CD14-positive monocyte (primary cell): Measurements from ENCODE around the gene PGAP6. TPM values are rescaled to one million over a fixed set of nuclear protein-coding genes. Genes with fewer than 3 reads are reported as not detected.
A peak's percentile ranks its signal among the peaks of the same experiment; 100 is the strongest.

ENCODE experiments used
- DNase-seq, 3 donors: peaks; one replicate each; pipeline ENCODE4 v3.0.0-alpha.2; 2011 to 2022
- H2AFZ ChIP-seq: 2 replicates; pipeline ENCODE4 v1.6.0; 2012; ENCODE audit warnings: mild to moderate bottlenecking, low read depth, low read length, inconsistent platforms; ENCODE audit not compliant: insufficient read depth, poor library complexity, severe bottlenecking
- H3K27ac ChIP-seq, 2 donors: 1 replicate in 1 of 2; 2 replicates in 1 of 2; pipeline ENCODE4 v1.5.1; 2012 to 2013; ENCODE audit warnings: low read length in 2 of 2, control low read depth in 1 of 2, inconsistent platforms in 1 of 2, low read depth in 1 of 2, mild to moderate bottlenecking in 1 of 2
- H3K27me3 ChIP-seq, 2 donors: one replicate each; pipeline versions ENCODE4 v1.6.0 to v1.6.1; 2011 to 2013; ENCODE audit warnings: low read length in 2 of 2; ENCODE audit not compliant: control insufficient read depth in 2 of 2, insufficient read depth in 2 of 2
- H3K36me3 ChIP-seq, 2 donors: replicated peaks in 1 of 2; 1 replicate in 1 of 2; 2 replicates in 1 of 2; pipeline versions ENCODE4 v1.5.1 to v1.6.1; 2012 to 2013; ENCODE audit warnings: low read length in 2 of 2, control low read depth in 1 of 2, inconsistent platforms in 1 of 2, mild to moderate bottlenecking in 1 of 2; ENCODE audit not compliant: insufficient read depth in 2 of 2, control insufficient read depth in 1 of 2
- H3K4me1 ChIP-seq, 2 donors: 1 replicate in 1 of 2; 2 replicates in 1 of 2; pipeline versions ENCODE4 v1.5.1 to v1.6.1; 2012 to 2013; ENCODE audit warnings: low read length in 2 of 2, control low read depth in 1 of 2, inconsistent platforms in 1 of 2, mild to moderate bottlenecking in 1 of 2, moderate library complexity in 1 of 2; ENCODE audit not compliant: insufficient read depth in 2 of 2, control insufficient read depth in 1 of 2
- H3K4me2 ChIP-seq: replicated peaks from 2 replicates; pipeline ENCODE3; 2012; ENCODE audit warnings: low read length, moderate library complexity, mild to moderate bottlenecking; ENCODE audit not compliant: poor library complexity, severe bottlenecking; ENCODE audit errors: extremely low read depth
- H3K4me3 ChIP-seq, 3 experiments: fragments of 200-600 bp in 1 of 3; sonication (generic) in 1 of 3; replicated peaks in 1 of 3; 1 replicate in 2 of 3; 2 replicates in 1 of 3; pipeline ENCODE4 v1.5.1; 2011 to 2013; ENCODE audit warnings: low read length in 3 of 3, mild to moderate bottlenecking in 3 of 3, control low read depth in 2 of 3, low read depth in 2 of 3, inconsistent platforms in 1 of 3, moderate library complexity in 1 of 3
- H3K79me2 ChIP-seq: 2 replicates; pipeline ENCODE4 v1.6.0; 2012; ENCODE audit warnings: mild to moderate bottlenecking, control low read depth, inconsistent platforms, low read length, moderate library complexity; ENCODE audit not compliant: insufficient read depth
- H3K9ac ChIP-seq: 2 replicates; pipeline ENCODE4 v1.6.0; 2017; ENCODE audit warnings: low read length, mild to moderate bottlenecking; ENCODE audit not compliant: insufficient read depth, poor library complexity, severe bottlenecking
- H3K9me3 ChIP-seq, 2 donors: replicated peaks in 1 of 2; 1 replicate in 1 of 2; 2 replicates in 1 of 2; pipeline versions ENCODE4 v1.5.1 to v1.6.1; 2012 to 2013; ENCODE audit warnings: low read length in 2 of 2, control low read depth in 1 of 2; ENCODE audit not compliant: control insufficient read depth in 1 of 2, insufficient read depth in 1 of 2
- H4K20me1 ChIP-seq: 2 replicates; pipeline ENCODE4 v1.6.0; 2012; ENCODE audit warnings: mild to moderate bottlenecking, low read length, control low read depth, moderate library complexity; ENCODE audit not compliant: insufficient read depth
- H3K27ac Mint-ChIP-seq, 7 donors: one replicate each; pipeline ENCODE4 v1.8.0; 2020; ENCODE audit warnings: mild to moderate bottlenecking in 7 of 7, mixed read lengths in 7 of 7, moderate library complexity in 6 of 7, inconsistent platforms in 2 of 7
- H3K27me3 Mint-ChIP-seq, 3 donors: one replicate each; pipeline ENCODE4 v1.8.0; 2021 to 2022; ENCODE audit warnings: low read depth in 3 of 3, mild to moderate bottlenecking in 3 of 3, mixed read lengths in 3 of 3, moderate library complexity in 3 of 3, inconsistent platforms in 1 of 3
- H3K36me3 Mint-ChIP-seq, 2 donors: one replicate each; pipeline ENCODE4 v1.8.0; 2020; ENCODE audit warnings: mixed read lengths in 2 of 2, inconsistent platforms in 1 of 2, mild to moderate bottlenecking in 1 of 2
- H3K4me1 Mint-ChIP-seq: one replicate; pipeline ENCODE4 v1.8.0; 2020; ENCODE audit warnings: mild to moderate bottlenecking, mixed read lengths
- H3K4me3 Mint-ChIP-seq, 2 donors: one replicate each; pipeline ENCODE4 v1.8.0; 2020; ENCODE audit warnings: mild to moderate bottlenecking in 2 of 2, mixed read lengths in 2 of 2, moderate library complexity in 1 of 2
- H3K9me3 Mint-ChIP-seq, 7 donors: one replicate each; pipeline ENCODE4 v1.8.0; 2020 to 2022; ENCODE audit warnings: mixed read lengths in 7 of 7, mild to moderate bottlenecking in 6 of 7, moderate library complexity in 6 of 7, inconsistent platforms in 2 of 7
- WGBS: methylation state at CpG from one replicate; pipeline ENCODE4 v1.1.5; 2013; ENCODE audit warnings: missing lambda C conversion rate; ENCODE audit not compliant: insufficient coverage; 5-methylcytosine and 5-hydroxymethylcytosine counted together
- intact Hi-C, 2 donors: fragments of 100-400 bp; cut with micrococcal nuclease; formaldehyde crosslinking; loops; one replicate each; pipeline versions ENCODE4 v1.15.0 to v1.15.1; 2023
- polyA plus RNA-seq, 3 donors: library from polyadenylated mRNA; depleted of rRNA in 1 of 3; unstranded in 2 of 3; stranded (reverse) in 1 of 3; fragments of 300-500 nt in 2 of 3; fragments of >200 nt in 1 of 3; fragmentation: Illumina TruSeq in 2 of 3; gene quantifications; 1 replicate in 2 of 3; 2 replicates in 1 of 3; pipeline ENCODE4 v1.2.3, GENCODE V29; 2012 to 2021
- TF ChIP-seq, protein P1 (sequence below): fragments of 200-600 bp; IDR thresholded peaks from one replicate; pipeline ENCODE4 v1.8.0; 2022; ENCODE audit warnings: antibody characterized with exemption, mild to moderate bottlenecking

Gene PGAP6
- polyA plus RNA-seq, 3 donors = 18.2 to 137 (median 39.8) TPM

DNA sequence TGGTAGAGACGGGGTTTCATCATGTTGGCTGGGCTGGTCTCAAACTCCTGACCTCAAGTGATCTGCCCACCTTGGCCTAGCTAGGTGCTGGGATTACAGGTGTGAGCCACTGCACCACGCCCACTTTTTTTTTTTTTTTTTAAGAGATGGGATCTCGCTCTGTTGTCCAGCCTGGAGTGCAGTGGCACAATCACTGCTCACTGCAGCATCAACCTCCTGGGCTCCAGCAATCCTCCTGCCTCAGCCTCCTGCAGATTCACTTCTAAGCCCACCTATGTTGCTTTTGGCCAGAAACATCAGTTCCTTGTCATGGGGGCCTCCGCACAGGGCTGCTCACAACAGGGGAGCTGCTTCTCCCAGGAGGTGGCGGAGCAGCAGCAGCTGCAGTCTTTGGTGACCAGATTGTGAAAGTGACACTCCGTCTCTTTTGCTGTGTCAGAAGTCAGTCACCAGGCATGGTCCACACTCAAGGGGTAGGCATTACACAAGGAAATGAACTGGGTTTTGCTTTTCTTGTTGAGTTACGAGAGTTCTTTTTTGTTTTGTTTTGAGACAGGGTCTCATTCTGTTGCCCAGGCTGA is 10.8 kb upstream of the PGAP6 start:
- intact Hi-C loops = no loop called here
- Histone ChIP-seq H2AFZ (peak overlapping the region; percentile 46), H3K4me2 (no peak overlapping the region), H3K9ac (no peak overlapping the region), H3K4me1 (peaks cover 16 to 17% of the 10 kb centered on the region in 2 donors), H3K9me3 (peaks cover 0 to 3% of the 10 kb centered on the region in 2 donors), H3K27me3 (no peaks in the 10 kb centered on the region), H3K4me3 (no peak overlapping the region), H3K27ac (peak overlapping the region in 1 of 2 donors; percentile 7), H3K79me2 (no peaks in the 10 kb centered on the region), H4K20me1 (no peaks in the 10 kb centered on the region), H3K36me3 (no peaks in the 10 kb centered on the region)
- Mint-ChIP-seq H3K27me3 (peaks cover 3 to 6% (median 4%) of the 10 kb centered on the region in 3 donors), H3K27ac (peak overlapping the region; percentile 40 to 84 (median 71)), H3K9me3 (peaks cover 0 to 9% (median 4%) of the 10 kb centered on the region in 7 donors), H3K4me1 (peaks cover 15% of the 10 kb centered on the region), H3K36me3 (peaks cover 0 to 2% of the 10 kb centered on the region in 2 donors), H3K4me3 (peak overlapping the region in 1 of 2 donors; percentile 41)
- DNase-seq = peak; percentile 27 to 76 (median 61)
- WGBS = 31% methylated on average over 4 of the region's 7 CpGs
- TF ChIP-seq, protein P1, sequence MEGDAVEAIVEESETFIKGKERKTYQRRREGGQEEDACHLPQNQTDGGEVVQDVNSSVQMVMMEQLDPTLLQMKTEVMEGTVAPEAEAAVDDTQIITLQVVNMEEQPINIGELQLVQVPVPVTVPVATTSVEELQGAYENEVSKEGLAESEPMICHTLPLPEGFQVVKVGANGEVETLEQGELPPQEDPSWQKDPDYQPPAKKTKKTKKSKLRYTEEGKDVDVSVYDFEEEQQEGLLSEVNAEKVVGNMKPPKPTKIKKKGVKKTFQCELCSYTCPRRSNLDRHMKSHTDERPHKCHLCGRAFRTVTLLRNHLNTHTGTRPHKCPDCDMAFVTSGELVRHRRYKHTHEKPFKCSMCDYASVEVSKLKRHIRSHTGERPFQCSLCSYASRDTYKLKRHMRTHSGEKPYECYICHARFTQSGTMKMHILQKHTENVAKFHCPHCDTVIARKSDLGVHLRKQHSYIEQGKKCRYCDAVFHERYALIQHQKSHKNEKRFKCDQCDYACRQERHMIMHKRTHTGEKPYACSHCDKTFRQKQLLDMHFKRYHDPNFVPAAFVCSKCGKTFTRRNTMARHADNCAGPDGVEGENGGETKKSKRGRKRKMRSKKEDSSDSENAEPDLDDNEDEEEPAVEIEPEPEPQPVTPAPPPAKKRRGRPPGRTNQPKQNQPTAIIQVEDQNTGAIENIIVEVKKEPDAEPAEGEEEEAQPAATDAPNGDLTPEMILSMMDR = peak; percentile 27

GRCh38 chr16:391885-392335 is 10.1 kb upstream of the PGAP6 start:
- Histone ChIP-seq H3K4me1 (peaks cover 16 to 17% of the 10 kb centered on the region in 2 donors), H3K9ac (no peak overlapping the region), H3K9me3 (peaks cover 0 to 3% of the 10 kb centered on the region in 2 donors), H3K79me2 (no peaks in the 10 kb centered on the region), H3K27me3 (no peaks in the 10 kb centered on the region), H4K20me1 (no peaks in the 10 kb centered on the region), H2AFZ (no peak overlapping the region), H3K27ac (no peak overlapping the region), H3K4me3 (no peak overlapping the region), H3K36me3 (no peaks in the 10 kb centered on the region), H3K4me2 (no peak overlapping the region)
- Mint-ChIP-seq H3K27me3 (peaks cover 3 to 8% (median 4%) of the 10 kb centered on the region in 3 donors), H3K4me3 (no peak overlapping the region), H3K9me3 (peaks cover 0 to 9% (median 4%) of the 10 kb centered on the region in 7 donors), H3K27ac (peak overlapping the region in 1 of 7 donors; percentile 53), H3K4me1 (peaks cover 15% of the 10 kb centered on the region), H3K36me3 (peaks cover 0 to 2% of the 10 kb centered on the region in 2 donors)
- TF ChIP-seq, protein P1 = peak; percentile 68
- peak; percentile 57 to 80 (median 58) for DNase-seq
- intact Hi-C loops = loop anchor here in 1 of 2 donors (2.0 kb wide), 1 partner anchor 95 kb away; no protein-coding TSS in a partner anchor
- WGBS = 65% methylated on average over 3 of the region's 7 CpGs
